ENCODE measurements around the gene A4GNT.

DNA sequence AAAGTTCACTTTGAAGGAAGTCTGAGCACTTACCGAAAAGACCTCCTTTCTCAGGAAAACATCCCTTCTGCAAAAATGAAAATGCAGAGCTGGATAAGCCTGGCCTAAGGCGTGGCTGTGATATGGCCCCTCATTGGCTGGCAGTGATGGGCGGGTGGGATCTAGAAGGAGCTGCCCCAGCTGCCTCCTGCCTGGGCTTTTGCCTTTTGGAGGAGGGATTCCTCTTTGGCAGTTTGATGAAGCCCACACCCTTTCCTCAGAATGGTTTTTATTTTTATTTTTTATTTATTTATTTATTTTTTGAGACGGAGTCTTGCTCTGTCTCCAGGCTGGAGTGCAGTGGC is 12.8 kb downstream of the A4GNT start:
- TF ChIP-seq, protein P1, sequence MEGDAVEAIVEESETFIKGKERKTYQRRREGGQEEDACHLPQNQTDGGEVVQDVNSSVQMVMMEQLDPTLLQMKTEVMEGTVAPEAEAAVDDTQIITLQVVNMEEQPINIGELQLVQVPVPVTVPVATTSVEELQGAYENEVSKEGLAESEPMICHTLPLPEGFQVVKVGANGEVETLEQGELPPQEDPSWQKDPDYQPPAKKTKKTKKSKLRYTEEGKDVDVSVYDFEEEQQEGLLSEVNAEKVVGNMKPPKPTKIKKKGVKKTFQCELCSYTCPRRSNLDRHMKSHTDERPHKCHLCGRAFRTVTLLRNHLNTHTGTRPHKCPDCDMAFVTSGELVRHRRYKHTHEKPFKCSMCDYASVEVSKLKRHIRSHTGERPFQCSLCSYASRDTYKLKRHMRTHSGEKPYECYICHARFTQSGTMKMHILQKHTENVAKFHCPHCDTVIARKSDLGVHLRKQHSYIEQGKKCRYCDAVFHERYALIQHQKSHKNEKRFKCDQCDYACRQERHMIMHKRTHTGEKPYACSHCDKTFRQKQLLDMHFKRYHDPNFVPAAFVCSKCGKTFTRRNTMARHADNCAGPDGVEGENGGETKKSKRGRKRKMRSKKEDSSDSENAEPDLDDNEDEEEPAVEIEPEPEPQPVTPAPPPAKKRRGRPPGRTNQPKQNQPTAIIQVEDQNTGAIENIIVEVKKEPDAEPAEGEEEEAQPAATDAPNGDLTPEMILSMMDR (conservative IDR thresholded peaks at IDR 0.05 in 1 of 2, IDR thresholded peaks at IDR 0.05 in 1 of 2; ENCODE audit: extremely low read depth in 1 of 2, insufficient read depth in 1 of 2, low read depth in 1 of 2, low read length in 2 of 2): no peak
- no peak for TF ChIP-seq EZH2 (IDR thresholded peaks at IDR 0.05; ENCODE audit: borderline replicate concordance, low read length)
